Measurements from ENCODE around the gene CCDC91.
A peak's percentile ranks its signal among the peaks of the same experiment; 100 is the strongest.

Gene CCDC91

GRCh38 chr12:28190321-28191050, at the start of gene CCDC91:
TSS of gene CCDC91 (plus strand) at chr12:28190456. CDS start at chr12:28257216, 66,760 bp downstream.
- peaks cover 28% of the 10 kb centered on the region for H3K36me3 Mint-ChIP-seq
- peak within 1 kb of the TSS; percentile 95 for H3K4me3 Mint-ChIP-seq
- peak within 1 kb of the TSS; percentile 98 for H3K27ac Mint-ChIP-seq
- peaks cover 62% of the 10 kb centered on the region for H3K4me1 Mint-ChIP-seq (ENCODE audit: low read depth)
- H3K27me3 Mint-ChIP-seq: no peaks in the 10 kb centered on the region
- H3K9me3 Mint-ChIP-seq (ENCODE audit: low read depth): peaks cover 3% of the 10 kb centered on the region

GRCh38 chr12:28144059-28144458, 46.2 kb upstream of the CCDC91 start:
- Mint-ChIP-seq H3K4me3 (no peak overlapping the region), H3K36me3 (no peaks in the 10 kb centered on the region), H3K4me1 (ENCODE audit: low read depth) (no peaks in the 10 kb centered on the region), H3K27me3 (peaks cover 2% of the 10 kb centered on the region), H3K9me3 (ENCODE audit: low read depth) (no peaks in the 10 kb centered on the region), H3K27ac (no peak overlapping the region)

GRCh38 chr12:28144532-28144931, 45.7 kb upstream of the CCDC91 start:
- no peaks in the 10 kb centered on the region for H3K9me3 Mint-ChIP-seq (ENCODE audit: low read depth)
- H3K36me3 Mint-ChIP-seq: no peaks in the 10 kb centered on the region
- peaks cover 2% of the 10 kb centered on the region for H3K27me3 Mint-ChIP-seq
- H3K4me1 Mint-ChIP-seq (ENCODE audit: low read depth): no peaks in the 10 kb centered on the region
- no peak overlapping the region for H3K27ac Mint-ChIP-seq
- no peak overlapping the region for H3K4me3 Mint-ChIP-seq

- H3K4me3 Mint-ChIP-seq: no peak overlapping the region
Observed at GRCh38 chr12:28145216-28145615, 45.0 kb upstream of the CCDC91 start.

GRCh38 chr12:28149279-28149678, 41.0 kb upstream of the CCDC91 start:
- H3K9me3 Mint-ChIP-seq (ENCODE audit: low read depth): peaks cover 17% of the 10 kb centered on the region

More at GRCh38 chr12:28145216-28145615, 45.0 kb upstream of the CCDC91 start:
- H3K36me3 Mint-ChIP-seq: no peaks in the 10 kb centered on the region
- H3K27me3 Mint-ChIP-seq: peaks cover 2% of the 10 kb centered on the region
- no peak overlapping the region for H3K27ac Mint-ChIP-seq
- peaks cover 4% of the 10 kb centered on the region for H3K9me3 Mint-ChIP-seq (ENCODE audit: low read depth)
- H3K4me1 Mint-ChIP-seq (ENCODE audit: low read depth): no peaks in the 10 kb centered on the region

GRCh38 chr12:28156362-28156761, 33.9 kb upstream of the CCDC91 start:
- peaks cover 4% of the 10 kb centered on the region for H3K9me3 Mint-ChIP-seq (ENCODE audit: low read depth)
- H3K36me3 Mint-ChIP-seq: peaks cover 5% of the 10 kb centered on the region

More at GRCh38 chr12:28149279-28149678, 41.0 kb upstream of the CCDC91 start:
- H3K27ac Mint-ChIP-seq: no peak overlapping the region
- no peaks in the 10 kb centered on the region for H3K4me1 Mint-ChIP-seq (ENCODE audit: low read depth)
- no peak overlapping the region for H3K4me3 Mint-ChIP-seq
- peaks cover 3% of the 10 kb centered on the region for H3K36me3 Mint-ChIP-seq
- peaks cover 2% of the 10 kb centered on the region for H3K27me3 Mint-ChIP-seq

GRCh38 chr12:28156804-28157203, 33.5 kb upstream of the CCDC91 start:
- Mint-ChIP-seq H3K4me1 (ENCODE audit: low read depth) (no peaks in the 10 kb centered on the region), H3K4me3 (no peak overlapping the region)

More at GRCh38 chr12:28156362-28156761, 33.9 kb upstream of the CCDC91 start:
- Mint-ChIP-seq H3K27ac (no peak overlapping the region), H3K27me3 (no peaks in the 10 kb centered on the region), H3K4me3 (no peak overlapping the region), H3K4me1 (ENCODE audit: low read depth) (no peaks in the 10 kb centered on the region)

GRCh38 chr12:28158353-28158752, 31.9 kb upstream of the CCDC91 start:
- Mint-ChIP-seq H3K9me3 (ENCODE audit: low read depth) (no peaks in the 10 kb centered on the region), H3K4me1 (ENCODE audit: low read depth) (no peaks in the 10 kb centered on the region), H3K36me3 (peaks cover 10% of the 10 kb centered on the region), H3K27me3 (no peaks in the 10 kb centered on the region), H3K27ac (no peak overlapping the region), H3K4me3 (no peak overlapping the region)

More at GRCh38 chr12:28156804-28157203, 33.5 kb upstream of the CCDC91 start:
- Mint-ChIP-seq H3K9me3 (ENCODE audit: low read depth) (peaks cover 4% of the 10 kb centered on the region), H3K27ac (no peak overlapping the region), H3K27me3 (no peaks in the 10 kb centered on the region), H3K36me3 (peaks cover 5% of the 10 kb centered on the region)

GRCh38 chr12:28159688-28160087, 30.6 kb upstream of the CCDC91 start:
- no peaks in the 10 kb centered on the region for H3K4me1 Mint-ChIP-seq (ENCODE audit: low read depth)
- no peaks in the 10 kb centered on the region for H3K27me3 Mint-ChIP-seq
- H3K27ac Mint-ChIP-seq: no peak overlapping the region
- no peaks in the 10 kb centered on the region for H3K9me3 Mint-ChIP-seq (ENCODE audit: low read depth)
- no peak overlapping the region for H3K4me3 Mint-ChIP-seq
- H3K36me3 Mint-ChIP-seq: peaks cover 11% of the 10 kb centered on the region

GRCh38 chr12:28161697-28162096, 28.6 kb upstream of the CCDC91 start:
- H3K9me3 Mint-ChIP-seq (ENCODE audit: low read depth): no peaks in the 10 kb centered on the region
- H3K36me3 Mint-ChIP-seq: peaks cover 11% of the 10 kb centered on the region
- H3K27ac Mint-ChIP-seq: no peak overlapping the region
- H3K4me3 Mint-ChIP-seq: no peak overlapping the region
- no peaks in the 10 kb centered on the region for H3K27me3 Mint-ChIP-seq
- no peaks in the 10 kb centered on the region for H3K4me1 Mint-ChIP-seq (ENCODE audit: low read depth)

GRCh38 chr12:28162697-28163096, 27.6 kb upstream of the CCDC91 start:
- Mint-ChIP-seq H3K27me3 (no peaks in the 10 kb centered on the region), H3K4me3 (no peak overlapping the region), H3K36me3 (peaks cover 13% of the 10 kb centered on the region), H3K27ac (no peak overlapping the region), H3K4me1 (ENCODE audit: low read depth) (no peaks in the 10 kb centered on the region), H3K9me3 (ENCODE audit: low read depth) (no peaks in the 10 kb centered on the region)

- no peaks in the 10 kb centered on the region for H3K9me3 Mint-ChIP-seq (ENCODE audit: low read depth)
- H3K36me3 Mint-ChIP-seq: peaks cover 13% of the 10 kb centered on the region
- H3K27ac Mint-ChIP-seq: no peak overlapping the region
- H3K4me3 Mint-ChIP-seq: no peak overlapping the region
- no peaks in the 10 kb centered on the region for H3K27me3 Mint-ChIP-seq
- no peaks in the 10 kb centered on the region for H3K4me1 Mint-ChIP-seq (ENCODE audit: low read depth)
Observed at GRCh38 chr12:28164644-28165275, 25.5 kb upstream of the CCDC91 start.

GRCh38 chr12:28167981-28168485, 22.2 kb upstream of the CCDC91 start:
- Mint-ChIP-seq H3K4me1 (ENCODE audit: low read depth) (peaks cover 8% of the 10 kb centered on the region), H3K27ac (no peak overlapping the region), H3K9me3 (ENCODE audit: low read depth) (no peaks in the 10 kb centered on the region), H3K36me3 (peaks cover 4% of the 10 kb centered on the region), H3K27me3 (no peaks in the 10 kb centered on the region), H3K4me3 (no peak overlapping the region)

GRCh38 chr12:28171356-28172060, 18.7 kb upstream of the CCDC91 start:
- Mint-ChIP-seq H3K27ac (no peak overlapping the region), H3K9me3 (ENCODE audit: low read depth) (no peaks in the 10 kb centered on the region), H3K4me3 (no peak overlapping the region), H3K4me1 (ENCODE audit: low read depth) (peaks cover 8% of the 10 kb centered on the region), H3K36me3 (peaks cover 7% of the 10 kb centered on the region), H3K27me3 (no peaks in the 10 kb centered on the region)
